H9 (cell line): Measurements from ENCODE around the gene TIAL1. TPM values are rescaled to one million over a fixed set of nuclear protein-coding genes. Genes with fewer than 3 reads are reported as not detected.

ENCODE experiments used
- DNase-seq: peaks from one replicate; pipeline ENCODE4 v3.0.0-alpha.2; 2017
- H2AFZ ChIP-seq: one replicate; pipeline ENCODE4 v1.6.1; 2013; ENCODE audit warnings: mild to moderate bottlenecking, low read length, control low read depth, moderate library complexity
- H2AK5ac ChIP-seq: 2 replicates; pipeline ENCODE4 v1.6.1; 2013; ENCODE audit warnings: low read length, control low read depth, mixed read lengths; ENCODE audit not compliant: insufficient read length
- H2BK120ac ChIP-seq: one replicate; pipeline ENCODE4 v1.6.1; 2013; ENCODE audit warnings: low read depth, mild to moderate bottlenecking, low read length, control low read depth, inconsistent platforms; ENCODE audit not compliant: poor library complexity, severe bottlenecking
- H2BK12ac ChIP-seq: 2 replicates; pipeline ENCODE4 v1.6.1; 2013; ENCODE audit warnings: low read length, control low read depth, mixed read lengths, low read depth; ENCODE audit not compliant: insufficient read length
- H2BK15ac ChIP-seq: 2 replicates; pipeline ENCODE4 v1.6.1; 2013; ENCODE audit warnings: low read depth, low read length, control low read depth
- H2BK20ac ChIP-seq: one replicate; pipeline ENCODE4 v1.6.1; 2013; ENCODE audit warnings: low read depth, mild to moderate bottlenecking, low read length, control low read depth, inconsistent platforms; ENCODE audit not compliant: poor library complexity, severe bottlenecking
- H2BK5ac ChIP-seq: 2 replicates; pipeline ENCODE4 v1.6.1; 2013; ENCODE audit warnings: low read length, control low read depth, mixed read lengths; ENCODE audit not compliant: insufficient read length
- H3K14ac ChIP-seq: 2 replicates; pipeline ENCODE4 v1.6.1; 2013; ENCODE audit warnings: low read length, control low read depth; ENCODE audit not compliant: insufficient read depth
- H3K18ac ChIP-seq: 2 replicates; pipeline ENCODE4 v1.6.1; 2013; ENCODE audit warnings: low read depth, mild to moderate bottlenecking, mixed read lengths, low read length, control low read depth; ENCODE audit not compliant: insufficient read length
- H3K23ac ChIP-seq: 2 replicates; pipeline ENCODE4 v1.6.1; 2013; ENCODE audit warnings: low read length, control low read depth, mixed read lengths, low read depth; ENCODE audit not compliant: insufficient read length
- H3K23me2 ChIP-seq: 2 replicates; pipeline ENCODE4 v1.6.1; 2013; ENCODE audit warnings: low read depth, mild to moderate bottlenecking, mixed read lengths, low read length, control low read depth; ENCODE audit not compliant: insufficient read length, poor library complexity, severe bottlenecking
- H3K27ac ChIP-seq: 2 replicates; pipeline ENCODE4 v1.5.1; 2013; ENCODE audit warnings: low read length, control low read depth, mixed read lengths, low read depth; ENCODE audit not compliant: insufficient read length
- H3K27me3 ChIP-seq: 2 replicates; pipeline ENCODE4 v1.6.1; 2013; ENCODE audit warnings: low read length, control low read depth, inconsistent platforms; ENCODE audit not compliant: insufficient read depth
- H3K4ac ChIP-seq: 2 replicates; pipeline ENCODE4 v1.6.1; 2013; ENCODE audit warnings: low read depth, mild to moderate bottlenecking, control low read depth, inconsistent platforms, low read length, moderate library complexity
- H3K4me1 ChIP-seq: 2 replicates; pipeline ENCODE4 v1.6.1; 2013; ENCODE audit warnings: low read length, control low read depth, inconsistent platforms; ENCODE audit not compliant: insufficient read depth
- H3K4me2 ChIP-seq: 2 replicates; pipeline ENCODE4 v1.6.1; 2013; ENCODE audit warnings: low read length, control low read depth, mixed read lengths; ENCODE audit not compliant: insufficient read length, insufficient read depth
- H3K56ac ChIP-seq: 2 replicates; pipeline ENCODE4 v1.6.1; 2013; ENCODE audit warnings: low read depth, mild to moderate bottlenecking, mixed read lengths, low read length, control low read depth; ENCODE audit not compliant: insufficient read length
- H3K79me1 ChIP-seq: 2 replicates; pipeline ENCODE4 v1.6.1; 2013; ENCODE audit warnings: low read depth, mild to moderate bottlenecking, moderate library complexity, low read length, control low read depth, inconsistent platforms; ENCODE audit not compliant: insufficient read depth, poor library complexity, severe bottlenecking
- H3K79me2 ChIP-seq: 2 replicates; pipeline ENCODE4 v1.6.1; 2013; ENCODE audit warnings: low read length, control low read depth, inconsistent platforms; ENCODE audit not compliant: insufficient read depth
- H3K9ac ChIP-seq: 2 replicates; pipeline ENCODE4 v1.6.1; 2013; ENCODE audit warnings: low read length, control low read depth, mixed read lengths; ENCODE audit not compliant: insufficient read length; ENCODE audit errors: extremely low read depth
- H3K9me3 ChIP-seq: one replicate; pipeline ENCODE4 v1.6.1; 2013; ENCODE audit warnings: low read depth, low read length, inconsistent platforms; ENCODE audit not compliant: control insufficient read depth
- H3T11ph ChIP-seq: one replicate; pipeline ENCODE4 v1.6.1; 2013; ENCODE audit warnings: mild to moderate bottlenecking, low read length, control low read depth, inconsistent platforms
- H4K20me1 ChIP-seq: one replicate; pipeline ENCODE4 v1.6.1; 2013; ENCODE audit not compliant: control insufficient read depth, insufficient read length, insufficient read depth
- H4K5ac ChIP-seq: 2 replicates; pipeline ENCODE4 v1.6.1; 2013; ENCODE audit warnings: low read depth, mild to moderate bottlenecking, mixed read lengths, low read length, control low read depth; ENCODE audit not compliant: insufficient read length
- H4K8ac ChIP-seq: replicated peaks from 2 replicates; pipeline ENCODE4 v1.6.1; 2013; ENCODE audit warnings: low read length, control low read depth, mixed read lengths, low read depth; ENCODE audit not compliant: insufficient read length
- H4K91ac ChIP-seq: 2 replicates; pipeline ENCODE4 v1.6.1; 2013; ENCODE audit warnings: low read depth, mild to moderate bottlenecking, moderate library complexity, mixed read lengths, low read length, control low read depth; ENCODE audit not compliant: insufficient read length
- H3K27ac Mint-ChIP-seq, 3 experiments: 2 replicates in 2 of 3; 3 replicates in 1 of 3; pipeline ENCODE4 v1.8.0; 2020 to 2021; ENCODE audit warnings: mixed read lengths in 3 of 3, mild to moderate bottlenecking in 1 of 3, moderate library complexity in 1 of 3
- H3K27me3 Mint-ChIP-seq: 2 replicates; pipeline ENCODE4 v1.8.0; 2021; ENCODE audit warnings: low read depth, mild to moderate bottlenecking, moderate library complexity, mixed read lengths
- H3K36me3 Mint-ChIP-seq, 3 experiments: 2 replicates in 2 of 3; 3 replicates in 1 of 3; pipeline ENCODE4 v1.8.0; 2020 to 2021; ENCODE audit warnings: low read depth in 3 of 3, mixed read lengths in 3 of 3; ENCODE audit not compliant: insufficient read depth in 1 of 3
- H3K4me1 Mint-ChIP-seq, 2 experiments: 2 replicates each; pipeline ENCODE4 v1.8.0; 2020; ENCODE audit warnings: mixed read lengths in 2 of 2
- H3K4me3 Mint-ChIP-seq, 2 experiments: 2 replicates in 1 of 2; 3 replicates in 1 of 2; pipeline ENCODE4 v1.8.0; 2020 to 2021; ENCODE audit warnings: mild to moderate bottlenecking in 2 of 2, mixed read lengths in 2 of 2, moderate library complexity in 1 of 2
- H3K9me3 Mint-ChIP-seq, 2 experiments: 2 replicates in 1 of 2; 3 replicates in 1 of 2; pipeline ENCODE4 v1.8.0; 2020; ENCODE audit warnings: mild to moderate bottlenecking in 2 of 2, mixed read lengths in 2 of 2, moderate library complexity in 1 of 2
- CTCF ChIP-seq: fragments of 200-600 bp; sonication (generic); conservative IDR thresholded peaks from 3 replicates; pipeline ENCODE4 v1.8.0; 2021; ENCODE audit warnings: antibody characterized with exemption, mild to moderate bottlenecking
- WGBS: extraction: QIAGEN DNeasy Blood & Tissue Kit; methylation state at CpG from one replicate; pipeline ENCODE4 v1.1.7; 2013; ENCODE audit warnings: missing lambda C conversion rate, low lambda C conversion rate, mixed read lengths; ENCODE audit not compliant: insufficient read length; ENCODE audit errors: extremely low coverage; 5-methylcytosine and 5-hydroxymethylcytosine counted together
- total RNA-seq: library from RNA; stranded (reverse); gene quantifications from 2 replicates; pipeline ENCODE4 v1.2.1, GENCODE V29; 2021

The TIAL1 gene
- total RNA-seq, 1 experiment from 2014 or later = 146 TPM

DNA sequence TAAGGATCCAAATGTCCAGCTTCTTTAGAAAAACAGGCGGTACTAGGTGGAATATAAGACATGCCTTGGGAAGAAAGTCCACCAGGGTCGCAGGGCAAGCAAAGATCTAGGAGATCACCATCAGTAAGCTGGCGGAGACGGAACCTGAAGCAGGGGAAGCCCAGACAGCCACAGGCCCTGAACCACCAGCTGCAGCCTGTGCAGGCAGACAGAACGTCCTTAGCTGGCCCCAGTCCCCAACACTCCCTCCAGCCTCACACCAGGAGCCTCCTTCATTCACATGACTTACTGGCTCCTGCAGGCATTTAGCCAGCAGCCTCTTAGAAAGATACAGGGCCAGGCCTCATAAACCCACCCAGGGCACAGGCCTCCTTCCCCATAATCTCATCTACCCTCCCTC is 71.6 kb downstream of the TIAL1 start:
- Histone ChIP-seq H2AFZ (no peak overlapping the region), H3K27ac (no peak overlapping the region), H2AK5ac (no peak overlapping the region), H3K79me2 (no peaks in the 10 kb centered on the region), H3K14ac (no peak overlapping the region), H3K27me3 (no peaks in the 10 kb centered on the region), H4K8ac (no peak overlapping the region), H2BK15ac (no peak overlapping the region), H3K79me1 (no peaks in the 10 kb centered on the region), H2BK20ac (no peak overlapping the region), H2BK120ac (no peak overlapping the region), H3T11ph (no peak overlapping the region), H4K91ac (no peak overlapping the region), H4K5ac (no peak overlapping the region), H3K9ac (no peak overlapping the region), H3K23ac (no peak overlapping the region), H3K23me2 (no peaks in the 10 kb centered on the region), H2BK12ac (no peak overlapping the region), H3K4ac (no peak overlapping the region), H3K18ac (no peak overlapping the region), H3K9me3 (no peaks in the 10 kb centered on the region), H3K4me2 (no peak overlapping the region), H4K20me1 (no peaks in the 10 kb centered on the region), H2BK5ac (no peak overlapping the region), H3K4me1 (no peaks in the 10 kb centered on the region), H3K56ac (no peak overlapping the region)
- Mint-ChIP-seq H3K27ac (no peak overlapping the region), H3K27me3 (peaks cover 2% of the 10 kb centered on the region; the same call in 1 of the 2 replicates), H3K4me3 (no peak overlapping the region), H3K9me3 (no peaks in the 10 kb centered on the region), H3K4me1 (peaks cover 5 to 6% of the 10 kb centered on the region in 2 experiments), H3K36me3 (no peaks in the 10 kb centered on the region)
- no peak for TF ChIP-seq CTCF
- WGBS = no CpG with 5 or more reads among the region's 5 CpGs
- DNase-seq = no peak
